GM18498 (cell line): ENCODE measurements around the gene PRXL2C.
"Not testable (repeated sequence)": the region's sequence is repeated elsewhere in the genome, so short reads cannot be mapped to it uniquely, and the experiment has no call there.

Experiments
- ATAC-seq: cut with Tn5 transposase; IDR thresholded peaks from one replicate; pipeline ENCODE4 v1.9.1; 2021; ENCODE audit warnings: mild to moderate bottlenecking, moderate library complexity; ENCODE audit not compliant: unreplicated experiment

PRXL2C gene

GRCh38 chr9:96655198-96655851 is at the start of gene PRXL2C:
TSS of gene PRXL2C (minus strand) at chr9:96655317. CDS start at chr9:96655281, 36 bp downstream.
- peak; percentile 82 for ATAC-seq

GRCh38 chr9:96700721-96701375 is 45.7 kb upstream of the PRXL2C start:
- ATAC-seq = not testable (repeated sequence)

GRCh38 chr9:96691326-96691725 is 36.2 kb upstream of the PRXL2C start:
- ATAC-seq = no peak

DNA sequence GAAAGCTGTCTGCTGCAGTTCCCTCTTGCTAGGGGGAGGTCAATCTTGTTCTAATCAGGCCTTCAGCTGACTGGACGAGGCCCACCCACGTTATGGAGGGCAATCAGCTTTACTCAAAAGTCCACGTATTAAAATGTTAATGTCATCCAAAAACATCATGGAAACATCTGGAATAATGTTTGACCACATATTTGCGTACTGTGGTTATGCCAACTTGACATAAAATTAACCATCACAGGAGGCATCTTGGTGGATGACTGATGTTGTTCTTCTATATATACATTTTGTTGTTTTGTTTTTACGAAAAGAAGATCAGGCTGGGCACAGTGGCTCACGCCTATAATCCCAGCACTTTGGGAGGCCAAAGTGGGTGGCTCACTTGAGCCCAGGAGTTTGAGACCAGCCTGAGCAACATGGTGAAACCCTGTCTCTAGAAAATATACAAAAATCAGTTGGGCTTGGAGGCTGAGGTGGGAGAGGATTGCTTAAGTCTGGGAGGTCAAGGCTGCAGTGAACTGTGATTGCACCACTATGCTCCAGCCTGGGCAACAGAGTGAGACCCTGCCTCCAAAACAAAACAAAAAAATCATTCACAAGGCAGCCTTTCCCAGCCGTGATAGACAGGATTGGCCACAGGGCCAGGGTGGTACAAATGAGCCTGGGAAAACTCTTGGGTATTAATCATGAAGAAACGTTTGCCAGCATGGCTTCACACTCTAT is 33.8 kb upstream of the PRXL2C start:
- no peak for ATAC-seq

- ATAC-seq = no peak
Observed at GRCh38 chr9:96688187-96688586, 33.1 kb upstream of the PRXL2C start.

DNA sequence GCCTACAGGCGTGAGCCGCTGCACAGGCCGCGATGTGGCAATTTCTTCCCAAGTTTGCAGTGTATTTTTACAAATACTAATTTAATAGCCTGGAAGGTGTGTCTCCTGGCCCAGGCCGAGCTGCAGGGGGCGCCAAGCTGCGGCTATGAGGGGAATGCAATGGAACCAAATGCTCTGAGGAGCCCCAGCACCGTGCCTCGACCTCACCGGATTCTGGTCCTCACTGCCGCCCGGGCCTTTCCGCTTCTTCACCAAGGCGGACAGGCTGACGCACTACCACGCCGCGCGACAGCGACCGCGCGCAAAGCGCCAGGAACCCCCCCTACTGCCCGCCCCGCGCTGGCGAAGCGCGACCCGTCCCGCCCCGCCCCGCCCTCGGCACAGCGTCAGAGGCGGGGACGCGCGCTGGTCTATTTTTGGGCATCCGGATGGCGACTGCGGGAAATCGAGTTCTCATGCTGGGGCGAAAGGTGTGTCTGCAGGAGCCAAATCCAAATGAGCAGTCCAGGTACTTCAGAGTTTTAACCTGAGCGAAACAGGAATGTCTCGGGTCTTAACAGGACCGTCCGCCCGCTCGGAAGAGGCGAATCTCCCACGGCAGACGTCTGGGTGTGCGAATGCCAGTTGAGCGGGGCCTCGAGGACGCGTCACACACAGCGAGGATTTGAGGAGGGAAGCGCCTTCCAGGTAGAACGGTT is 31.7 kb upstream of the PRXL2C start:
- ATAC-seq = peak; percentile 38

DNA sequence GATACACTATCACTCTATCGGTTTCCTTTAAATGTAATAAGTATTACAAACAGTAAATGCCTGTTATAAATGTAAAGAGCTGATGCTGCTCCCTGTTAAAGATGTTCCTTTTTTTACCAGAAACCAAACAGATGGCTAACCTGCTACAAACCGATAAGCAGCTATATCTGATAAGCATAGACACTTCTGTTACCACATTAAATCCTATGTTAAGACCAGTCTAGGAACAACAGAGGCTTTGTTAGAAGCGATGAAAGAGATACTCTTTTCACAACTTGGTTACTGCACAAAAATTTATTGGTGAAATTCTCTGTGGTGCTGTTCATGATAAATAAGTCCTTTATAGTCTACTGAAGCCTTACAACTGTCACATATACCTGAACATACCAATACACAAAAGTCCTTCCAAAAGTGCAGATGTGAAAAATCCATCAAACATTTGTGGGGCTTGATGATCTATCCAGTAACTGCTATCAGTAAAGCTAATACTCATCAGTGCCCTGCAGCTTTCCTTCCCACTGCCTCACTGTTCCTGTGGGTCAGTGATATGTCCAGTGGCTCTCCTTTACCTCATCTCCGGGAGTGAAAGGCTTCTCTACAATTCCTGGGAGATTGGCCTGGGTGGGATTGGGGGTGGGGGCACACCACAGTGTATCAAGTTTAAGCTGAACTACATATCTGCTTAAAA is 25.8 kb upstream of the PRXL2C start:
- ATAC-seq = no peak

DNA sequence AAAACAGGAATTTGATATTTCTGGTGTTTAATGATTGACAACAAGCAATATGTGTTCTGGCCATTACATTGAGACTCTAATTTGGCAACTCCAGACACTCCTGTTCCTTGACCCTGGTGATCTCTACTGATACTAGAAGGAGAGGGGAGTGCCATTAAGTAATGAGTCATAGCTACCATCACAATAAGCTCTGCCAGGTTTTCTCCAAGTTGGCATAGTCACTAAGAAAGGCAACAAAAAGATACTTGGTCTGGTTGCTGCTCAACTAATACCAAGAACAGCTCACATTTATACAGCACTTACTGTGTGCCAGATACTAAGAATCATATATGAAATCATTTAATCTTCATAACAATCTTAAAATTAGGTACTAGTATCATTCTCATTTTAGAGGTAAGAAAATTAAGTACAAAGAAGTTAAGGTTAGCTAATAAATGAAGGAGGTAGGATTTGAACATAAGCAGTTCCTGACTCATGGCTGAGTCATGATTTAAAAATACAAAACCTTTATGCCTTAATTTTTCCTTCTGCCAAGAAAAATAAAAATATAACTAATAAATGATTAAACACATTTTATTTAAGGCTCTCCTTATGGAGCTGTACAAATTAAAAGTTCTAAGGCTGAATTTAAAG is 19.9 kb upstream of the PRXL2C start:
- no peak for ATAC-seq

- ATAC-seq = not testable (repeated sequence)
Observed at GRCh38 chr9:96673786-96674185, 18.7 kb upstream of the PRXL2C start.

- ATAC-seq = no peak
Observed at GRCh38 chr9:96668868-96669534, 13.9 kb upstream of the PRXL2C start.

DNA sequence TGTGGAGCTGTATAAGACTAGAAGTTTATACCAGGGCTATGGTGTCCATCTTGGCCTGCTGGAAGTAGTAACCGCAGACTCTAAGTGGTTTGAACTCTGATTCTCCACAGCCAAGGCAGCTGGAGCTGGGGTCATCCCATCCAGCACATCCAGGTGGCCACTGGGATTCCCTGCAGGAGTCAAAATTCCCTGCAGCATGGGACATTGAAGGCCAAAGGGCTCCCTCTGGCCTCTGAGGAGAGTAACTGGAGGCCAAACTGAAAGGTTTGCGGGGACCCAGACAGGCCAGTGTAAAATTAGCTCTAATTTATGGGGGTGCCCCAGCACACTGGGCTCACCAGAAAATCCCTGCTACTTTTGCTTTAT is 12.2 kb upstream of the PRXL2C start:
- ATAC-seq = no peak

DNA sequence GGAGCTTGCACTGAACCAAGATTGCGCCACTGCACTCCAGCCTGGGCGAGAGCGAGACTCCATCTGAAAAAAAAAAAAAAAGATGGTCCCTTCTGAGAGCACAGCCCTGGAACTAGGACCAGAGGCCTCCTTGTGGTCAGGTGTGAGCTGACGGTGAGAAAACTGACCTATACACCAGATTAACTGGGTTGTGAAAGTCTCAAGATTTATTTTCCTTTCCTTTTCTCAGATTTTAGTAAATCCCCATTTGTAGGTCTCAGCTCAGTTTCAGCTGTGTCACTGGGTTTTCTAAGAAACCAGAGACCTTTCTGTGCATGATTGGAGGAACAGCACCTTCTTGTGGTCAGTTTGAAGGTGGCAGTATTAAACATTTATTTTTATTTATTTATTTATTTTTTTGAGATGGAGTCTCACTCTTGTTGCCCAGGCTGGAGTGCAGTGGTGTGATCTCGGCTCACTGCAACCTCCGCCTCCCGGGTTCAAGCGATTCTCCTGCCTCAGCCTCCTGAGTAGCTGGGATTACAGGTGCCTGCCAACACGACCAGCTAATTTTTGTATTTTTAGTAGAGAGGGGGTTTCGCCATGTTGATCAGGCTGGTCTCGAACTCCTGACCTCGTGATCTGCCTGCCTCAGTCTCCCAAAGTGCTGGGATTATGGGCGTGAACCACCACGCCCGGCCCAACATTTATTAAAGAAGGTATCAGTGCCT is 11.7 kb upstream of the PRXL2C start:
- ATAC-seq = peak; percentile 67

DNA sequence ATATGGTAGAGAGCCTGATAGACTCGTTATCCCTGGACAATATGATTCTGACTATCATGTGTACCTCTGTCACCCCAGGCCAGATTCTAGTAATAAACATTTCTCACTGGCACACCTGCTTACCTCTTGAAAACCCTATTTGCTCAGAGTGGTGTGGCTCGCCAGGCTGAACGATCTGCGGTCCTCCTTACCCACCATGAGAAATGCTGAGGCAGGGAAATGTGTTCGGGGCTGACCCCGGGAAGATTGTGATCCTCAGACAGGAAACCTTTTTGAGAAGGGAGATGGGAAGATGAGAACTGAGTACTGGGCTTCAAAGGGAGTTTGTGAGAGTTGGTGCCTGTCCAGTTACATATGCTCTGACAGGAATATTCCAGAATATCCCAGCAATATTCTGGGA is 10.7 kb upstream of the PRXL2C start:
- ATAC-seq = no peak

DNA sequence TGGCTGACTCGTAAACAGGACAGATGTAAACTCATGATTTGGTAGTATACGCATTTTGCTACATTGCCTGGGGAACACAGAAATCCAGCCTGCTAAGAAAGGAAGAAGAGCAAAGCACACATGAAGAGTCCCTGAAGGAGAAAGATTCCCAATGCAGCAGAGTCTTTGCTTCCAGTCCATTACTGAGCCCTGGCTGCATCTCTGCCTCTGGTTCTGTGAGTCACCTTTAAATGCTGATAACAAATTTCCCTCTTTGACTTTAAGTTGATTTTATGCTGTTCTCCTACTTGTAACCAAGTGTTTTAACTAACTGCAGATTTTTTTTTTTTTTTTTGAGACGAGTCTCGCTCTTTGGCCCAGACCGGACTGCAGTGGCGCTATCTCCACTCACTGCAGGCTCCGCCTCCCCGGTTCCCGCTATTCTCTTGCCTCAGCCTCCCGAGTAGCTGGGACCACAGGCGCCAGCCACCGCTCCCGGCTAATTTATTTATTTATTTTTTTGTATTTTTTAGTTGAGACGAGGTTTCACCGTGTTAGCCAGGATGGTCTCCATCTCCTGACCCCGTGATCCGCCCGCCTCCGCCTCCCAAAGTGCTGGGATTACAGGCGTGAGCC is 8.5 kb upstream of the PRXL2C start:
- no peak for ATAC-seq

DNA sequence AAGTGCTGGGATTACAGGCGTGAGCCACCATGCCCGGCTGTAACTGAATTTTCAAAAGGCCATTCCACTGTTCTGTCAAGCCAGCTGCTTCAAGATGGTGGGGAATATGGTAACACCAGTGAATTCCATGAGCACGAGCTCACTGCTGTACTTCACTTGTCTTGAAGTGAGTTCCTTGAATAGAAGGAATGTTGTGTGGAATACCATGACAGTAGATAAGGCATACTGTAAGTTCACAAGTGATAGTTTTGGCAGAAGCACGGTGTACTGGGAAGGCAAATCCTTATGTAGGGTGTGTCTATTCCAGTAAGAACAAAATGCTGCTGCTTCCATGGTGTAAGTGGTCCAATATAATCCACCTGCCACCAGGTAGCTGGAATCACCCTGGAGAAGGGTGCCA is 6.6 kb upstream of the PRXL2C start:
- no peak for ATAC-seq

- no peak for ATAC-seq
Observed at GRCh38 chr9:96660692-96661248, 5.7 kb upstream of the PRXL2C start.

- ATAC-seq = peak; percentile 54
Observed at GRCh38 chr9:96654450-96655197, 493 bp downstream of the PRXL2C start.

DNA sequence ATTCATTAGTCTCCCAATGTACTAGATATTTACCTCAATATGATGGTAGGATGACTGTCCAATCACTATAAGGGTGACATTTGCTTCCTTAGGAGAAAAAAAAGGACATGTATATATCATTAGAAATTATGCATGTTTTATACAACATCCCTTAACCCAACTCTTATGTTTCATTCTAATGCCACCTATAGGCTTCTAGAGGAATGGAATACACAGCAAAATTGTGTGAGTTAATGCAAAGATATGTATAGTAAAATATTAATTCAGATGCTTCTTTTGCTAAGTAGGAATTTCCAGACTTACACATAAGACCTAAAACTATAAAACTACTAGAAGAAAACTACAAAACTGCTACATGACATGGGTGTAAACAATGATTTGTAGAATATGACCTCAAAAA is 3.5 kb downstream of the PRXL2C start:
- ATAC-seq = no peak
